Measurements from ENCODE around the gene LHCGR. TPM values are rescaled to one million over a fixed set of nuclear protein-coding genes. Genes with fewer than 3 reads are reported as not detected.

The LHCGR gene
- total and polyA plus RNA-seq, 2 of the 4 experiments (the other 2 are of a cell fraction) = 0.10 to 0.18 TPM

GRCh38 chr2:48759682-48760081 is 4.2 kb upstream of the LHCGR start:
- Histone ChIP-seq H3K4me2 (ENCODE audit: low read depth, low read length) (no peak overlapping the region), H3K9me1 (ENCODE audit: insufficient read depth, low read length) (no peaks in the 10 kb centered on the region), H2BK5ac (ENCODE audit: low read depth, low read length, poor library complexity, severe bottlenecking) (no peak overlapping the region), H4K5ac (ENCODE audit: low read depth, low read length) (no peak overlapping the region), H2AFZ (replicated peaks; ENCODE audit: low read length, poor library complexity) (no peak overlapping the region), H3K9ac (ENCODE audit: low read depth, low read length) (no peak overlapping the region), H3K18ac (ENCODE audit: low read depth, low read length) (no peak overlapping the region), H3K23ac (ENCODE audit: low read depth, low read length) (no peak overlapping the region), H2AK9ac (replicated peaks; ENCODE audit: low read depth, low read length, poor library complexity) (no peak overlapping the region), H4K91ac (ENCODE audit: insufficient read depth, low read depth, low read length) (no peak overlapping the region), H3K4ac (ENCODE audit: low read depth, low read length) (no peak overlapping the region), H3K14ac (replicated peaks; ENCODE audit: low read depth, low read length) (no peak overlapping the region), H3K4me1 (ENCODE audit: control insufficient read depth, insufficient read depth, low read length) (peaks cover 3% of the 10 kb centered on the region; the same call in 1 of the 2 replicates), H3K56ac (ENCODE audit: extremely low read depth, insufficient read depth, low read length) (no peak overlapping the region), H3K9me3 (ENCODE audit: control insufficient read depth, insufficient read depth, low read length) (no peaks in the 10 kb centered on the region), H3K27ac (ENCODE audit: insufficient read depth, low read length) (no peak overlapping the region), H3K27me3 (ENCODE audit: control insufficient read depth, insufficient read depth, low read length) (peaks cover 7% of the 10 kb centered on the region), H4K20me1 (ENCODE audit: insufficient read depth, low read length) (no peaks in the 10 kb centered on the region), H2BK120ac (ENCODE audit: low read depth, low read length) (no peak overlapping the region), H3K36me3 (ENCODE audit: control insufficient read depth, insufficient read depth, low read length) (no peaks in the 10 kb centered on the region), H2BK15ac (ENCODE audit: low read depth, low read length) (no peak overlapping the region), H4K8ac (ENCODE audit: low read depth in 2 of 2, low read length in 2 of 2) (no peak overlapping the region), H2BK20ac (ENCODE audit: low read depth, low read length) (no peak overlapping the region), H2AK5ac (ENCODE audit: low read depth, low read length) (no peak overlapping the region), H3K4me3 (ENCODE audit: insufficient read depth, low read depth, low read length) (no peak overlapping the region), H3K79me1 (ENCODE audit: low read depth in 1 of 2, low read length in 2 of 2) (no peaks in the 10 kb centered on the region)
- dilution Hi-C loops (cut with HindIII; ENCODE audit: low sequenced_read_pairs, unreplicated experiment) (no loop called here), in situ Hi-C loops (cut with MboI; ENCODE audit: low sequenced_read_pairs) (no loop called here), intact Hi-C loops (cut with micrococcal nuclease) (no loop called here)
- POLR2A ChIA-PET (ENCODE audit: unreplicated experiment) = no interaction called here
- no peak for TF ChIP-seq CEBPB (IDR thresholded peaks at IDR 0.05; ENCODE audit: low read depth, low read length)
- TF ChIP-seq RAD21 (IDR thresholded peaks at IDR 0.05; ENCODE audit: low read length) = no peak
- no peak for TF ChIP-seq POLR2A (IDR thresholded peaks at IDR 0.05; ENCODE audit: low read depth, low read length)
- no peak for TF ChIP-seq RCOR1 (IDR thresholded peaks at IDR 0.05; ENCODE audit: insufficient replicate concordance, low read length)
- TF ChIP-seq USF2 (IDR thresholded peaks at IDR 0.05; ENCODE audit: low read depth, low read length) = no peak
- no peak for TF ChIP-seq ELK1 (IDR thresholded peaks at IDR 0.05; ENCODE audit: borderline replicate concordance, low read depth, low read length)
- TF ChIP-seq MAZ (IDR thresholded peaks at IDR 0.05; ENCODE audit: borderline replicate concordance, low read depth, low read length) = no peak
- no peak for TF ChIP-seq CHD1 (IDR thresholded peaks at IDR 0.05; ENCODE audit: low read depth, low read length)
- TF ChIP-seq CTCF (conservative IDR thresholded peaks at IDR 0.05; ENCODE audit: low read depth, low read length) = no peak
- no peak for TF ChIP-seq MXI1 (IDR thresholded peaks at IDR 0.05; ENCODE audit: borderline replicate concordance, low read depth, low read length)
- no peak for TF ChIP-seq SMC3 (IDR thresholded peaks at IDR 0.05; ENCODE audit: low read depth, low read length)
- no peak for TF ChIP-seq MAFK (IDR thresholded peaks at IDR 0.05; ENCODE audit: low read depth, low read length)
- no peak for TF ChIP-seq NFE2L2 (IDR thresholded peaks at IDR 0.05; ENCODE audit: low read depth, low read length)
- no peak for TF ChIP-seq FOS (IDR thresholded peaks at IDR 0.05; ENCODE audit: low read depth, low read length)
- no peak for TF ChIP-seq RFX5 (IDR thresholded peaks at IDR 0.05; ENCODE audit: low read depth, low read length)
- TF ChIP-seq BHLHE40 (IDR thresholded peaks at IDR 0.05; ENCODE audit: low read depth, low read length) = no peak
- ATAC-seq (ENCODE audit: low read depth) = no peak
- WGBS, 2 experiments (ENCODE audit: extremely low coverage in 2 of 2, insufficient read length in 1 of 2) = no CpG with 5 or more reads among the region's 1 CpG
- CTCF ChIA-PET = no interaction called here
- no peak for DNase-seq
- BruUV-seq (replicated peaks) = no TSS peak
